GM13977 (cell line): ENCODE results near the gene ATXN7L1.

ENCODE experiments used
- DNase-seq: peaks from one replicate; pipeline ENCODE4 v3.0.0; 2012; ENCODE audit warnings: low spot score
- CTCF ChIP-seq: IDR thresholded peaks from 2 replicates; pipeline ENCODE4 v1.5.1; 2012; ENCODE audit warnings: mild to moderate bottlenecking, control low read depth; ENCODE audit not compliant: insufficient read depth; ENCODE audit errors: extremely low read depth, missing control alignments
- in situ Hi-C: fragments of 300-500 bp; cut with MboI; formaldehyde crosslinking; loops from one replicate; pipeline ENCODE4 v1.12.0; 2022; ENCODE audit warnings: low sequenced_read_pairs, low pct_unique_long_range_greater_than_20kb, mixed read lengths, inconsistent platforms; ENCODE audit not compliant: unreplicated experiment

Gene ATXN7L1

GRCh38 chr7:105589356-105590077 lies 286.9 kb downstream of the ATXN7L1 start:
- in situ Hi-C loops: no loop called here
- peak; percentile 74 for DNase-seq
- peak; percentile 66 for TF ChIP-seq CTCF

- DNase-seq: no peak
- no peak for TF ChIP-seq CTCF
- in situ Hi-C loops: no loop called here
These were observed 288.3 kb downstream of the ATXN7L1 start for GRCh38 chr7:105587909-105588635.

GRCh38 chr7:105585850-105586500 lies 290.4 kb downstream of the ATXN7L1 start:
- TF ChIP-seq CTCF: peak; percentile 7
- DNase-seq: no peak
- in situ Hi-C loops: no loop called here

GRCh38 chr7:105584165-105584564 lies 292.2 kb downstream of the ATXN7L1 start:
- in situ Hi-C loops: no loop called here
- no peak for DNase-seq
- no peak for TF ChIP-seq CTCF

- in situ Hi-C loops: no loop called here
- no peak for DNase-seq
- TF ChIP-seq CTCF: no peak
These were observed 293.3 kb downstream of the ATXN7L1 start for GRCh38 chr7:105583061-105583460.

GRCh38 chr7:105581066-105581811 lies 295.2 kb downstream of the ATXN7L1 start, which contains the start of gene EFCAB10:
Gene EFCAB10 (minus strand): TSS chr7:105581493. CDS start chr7:105581463, 30 bp downstream.
- no peak for TF ChIP-seq CTCF
- in situ Hi-C loops: no loop called here
- DNase-seq: peak; percentile 79
